Stimulated activated CD4-positive, alpha-beta T cell treated with anti-CD3 and anti-CD28 coated beads, Interleukin-15, amount 100 ng/mL, for 48 hours (primary cell): Measurements from ENCODE around the gene SLX4IP.

Source experiments
- DNase-seq, 2 donors: peaks; one replicate each; pipeline ENCODE4 v3.0.0-alpha.2; 2020; ENCODE audit warnings: low read depth in 2 of 2

SLX4IP gene

DNA sequence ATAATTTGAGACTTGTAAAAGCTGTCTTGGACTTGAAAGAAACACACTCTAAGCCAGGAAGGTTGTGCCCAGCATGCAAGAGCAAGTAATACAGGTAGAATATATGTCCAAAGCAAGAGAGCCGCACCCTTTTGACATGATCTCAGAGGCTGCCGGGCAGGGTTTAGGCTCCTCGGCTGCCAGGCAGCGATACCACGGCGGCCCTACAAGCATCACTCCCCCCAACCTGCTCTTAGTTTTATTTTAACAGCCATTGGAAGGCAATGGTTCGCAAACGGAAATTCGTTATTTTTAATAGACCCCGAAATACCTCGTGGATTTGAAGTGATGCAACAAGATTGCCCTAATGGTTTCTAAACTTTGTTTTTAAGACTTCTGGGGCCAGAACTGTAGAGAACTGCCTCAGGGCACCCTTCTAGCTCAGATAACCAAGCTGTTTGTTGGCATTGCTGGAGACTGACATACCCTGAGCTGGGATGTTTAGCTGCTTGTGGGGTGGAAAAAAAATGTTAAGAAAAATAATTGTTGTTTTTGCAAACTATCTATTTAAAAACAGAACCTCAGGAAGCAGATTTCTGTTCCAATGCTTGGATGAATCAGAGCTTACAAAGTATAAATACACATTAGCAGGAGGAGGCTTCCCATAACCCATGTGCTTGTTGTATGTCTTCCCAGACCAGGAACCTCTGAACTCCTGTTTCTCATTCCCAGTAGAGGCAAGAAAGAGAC, 199.7 kb downstream of the SLX4IP start:
- DNase-seq = no peak

DNA sequence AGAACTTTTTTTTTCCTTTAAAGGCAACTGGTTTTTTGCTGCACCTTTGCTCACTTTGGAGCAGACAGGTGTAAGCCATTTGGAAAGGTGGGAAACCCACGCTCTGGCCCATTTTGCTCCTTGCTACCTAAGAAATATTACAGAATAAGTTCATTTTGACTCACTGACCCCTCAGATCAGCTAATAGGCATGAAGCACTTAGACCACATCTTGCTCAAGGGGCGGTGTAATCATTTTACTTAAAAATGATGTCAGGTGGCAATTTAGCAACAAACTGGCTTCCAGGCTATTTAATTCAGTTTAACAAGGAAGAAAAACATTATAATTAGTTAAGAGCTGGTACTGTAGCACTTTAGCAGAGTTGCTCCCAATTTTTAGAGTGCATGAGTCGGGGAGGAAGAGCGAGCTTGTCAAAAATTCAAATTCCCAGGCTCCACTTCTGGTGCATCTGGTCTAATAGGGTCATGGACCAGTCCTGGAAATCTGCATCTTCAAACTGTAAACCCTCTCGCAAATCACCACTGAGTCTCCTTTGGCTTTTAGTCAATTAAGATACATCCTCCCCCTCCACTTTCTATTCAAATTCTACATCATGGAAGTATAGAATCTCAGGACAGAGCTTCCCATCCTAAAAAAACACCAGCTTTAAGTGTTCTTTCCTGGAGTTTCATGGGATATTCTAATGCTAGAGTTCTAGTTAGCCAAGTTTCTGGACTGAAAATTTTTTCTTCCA, 200.5 kb downstream of the SLX4IP start:
- DNase-seq = no peak

DNA sequence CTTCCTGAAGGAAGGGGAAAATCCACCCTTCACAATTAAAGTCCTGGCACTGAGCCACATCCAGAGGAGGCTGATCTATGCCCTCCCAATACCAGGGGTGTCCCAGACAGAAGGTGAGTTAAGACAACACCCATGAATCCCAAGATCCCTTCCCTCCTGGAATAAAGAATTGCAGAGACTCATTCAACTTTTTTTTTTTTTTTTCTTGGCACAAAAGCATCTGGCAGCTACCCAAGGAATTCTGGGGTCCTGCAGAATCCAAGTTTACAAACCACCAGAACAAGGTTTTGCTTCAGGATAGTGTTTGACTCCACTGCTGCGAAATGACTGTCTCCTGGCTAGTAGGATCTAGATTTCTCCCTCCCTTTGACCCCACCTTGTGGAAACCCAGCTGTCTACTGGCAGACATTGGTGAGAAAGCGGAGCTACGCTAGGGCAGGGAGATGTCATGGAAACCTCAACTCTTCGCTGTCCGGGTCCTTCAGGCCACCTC, 201.3 kb downstream of the SLX4IP start:
- no peak for DNase-seq

DNA sequence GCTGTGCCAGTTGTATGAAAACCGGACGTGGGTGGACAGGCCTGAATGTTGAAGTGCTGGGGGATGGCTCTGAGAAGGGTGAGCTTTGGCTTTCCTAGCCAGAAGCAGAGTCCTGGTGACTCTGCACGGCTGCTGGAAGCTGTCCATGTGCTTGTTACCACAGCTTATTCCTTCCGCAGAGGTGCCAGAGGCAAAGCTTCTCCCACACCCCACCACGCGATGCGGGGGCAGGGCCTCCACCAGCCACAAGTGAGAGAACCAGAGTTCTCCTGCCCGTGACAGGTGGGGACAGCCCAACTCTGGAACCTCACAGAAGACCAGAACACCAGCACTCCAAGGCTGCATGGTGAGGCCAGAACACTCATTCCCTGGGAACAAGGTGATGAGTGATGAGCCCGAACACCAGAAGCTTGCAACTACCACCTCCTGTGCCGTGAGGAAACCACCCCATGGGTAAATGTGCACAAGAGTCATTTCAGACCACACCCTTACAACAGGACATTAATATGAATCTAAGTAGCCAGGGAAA, 202.0 kb downstream of the SLX4IP start:
- no peak for DNase-seq

DNA sequence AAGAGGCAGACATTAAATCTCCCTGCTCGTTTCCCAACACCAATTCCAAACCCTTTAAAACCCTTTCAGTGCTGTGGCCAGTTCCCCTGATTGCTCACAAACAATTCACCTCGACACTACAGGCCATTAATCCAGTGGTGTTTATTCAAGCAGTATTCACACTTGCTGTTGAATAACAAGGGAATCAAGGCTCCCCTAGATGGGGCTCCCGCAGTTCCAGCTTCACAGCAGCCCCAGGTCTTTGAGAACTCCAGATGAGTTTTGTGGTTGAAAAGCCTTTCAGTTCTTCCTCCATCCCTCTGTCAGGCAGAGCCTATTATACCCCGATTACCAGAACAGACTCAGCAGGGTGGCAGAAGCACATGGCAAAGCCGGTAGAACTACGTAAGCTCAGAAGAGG, 202.5 kb downstream of the SLX4IP start:
- no peak for DNase-seq

DNA sequence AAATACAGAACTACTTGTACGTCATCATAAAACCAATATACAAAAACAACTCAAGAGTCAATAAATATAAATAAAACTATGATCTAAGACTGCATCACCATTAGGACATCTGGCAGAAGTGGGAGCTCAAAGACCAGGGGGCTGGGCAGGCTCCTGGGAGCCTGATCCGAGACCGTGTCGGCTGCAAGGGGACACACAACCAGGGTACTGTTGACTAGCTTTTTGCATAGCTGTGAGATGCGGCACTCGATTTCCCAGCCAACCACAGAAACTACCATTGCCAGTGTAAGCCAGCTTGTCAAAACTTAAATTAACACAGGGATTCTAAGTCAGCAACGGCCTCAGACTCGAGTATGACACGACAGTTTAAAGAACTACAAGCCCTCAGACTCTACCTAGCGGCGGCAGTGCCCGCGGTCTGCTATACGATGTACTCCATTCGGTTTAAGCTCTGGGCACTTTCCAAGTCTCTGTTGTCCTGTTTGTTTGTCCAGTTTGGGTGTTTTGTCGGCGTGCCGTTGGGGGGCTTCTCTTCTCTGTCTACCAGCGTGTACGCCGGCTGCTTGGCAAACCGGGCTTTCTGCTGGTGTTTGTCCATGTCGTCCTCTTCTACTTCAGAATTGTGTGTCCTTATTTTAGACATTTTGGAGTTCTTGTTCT, 204.1 kb downstream of the SLX4IP start:
- no peak for DNase-seq

DNA sequence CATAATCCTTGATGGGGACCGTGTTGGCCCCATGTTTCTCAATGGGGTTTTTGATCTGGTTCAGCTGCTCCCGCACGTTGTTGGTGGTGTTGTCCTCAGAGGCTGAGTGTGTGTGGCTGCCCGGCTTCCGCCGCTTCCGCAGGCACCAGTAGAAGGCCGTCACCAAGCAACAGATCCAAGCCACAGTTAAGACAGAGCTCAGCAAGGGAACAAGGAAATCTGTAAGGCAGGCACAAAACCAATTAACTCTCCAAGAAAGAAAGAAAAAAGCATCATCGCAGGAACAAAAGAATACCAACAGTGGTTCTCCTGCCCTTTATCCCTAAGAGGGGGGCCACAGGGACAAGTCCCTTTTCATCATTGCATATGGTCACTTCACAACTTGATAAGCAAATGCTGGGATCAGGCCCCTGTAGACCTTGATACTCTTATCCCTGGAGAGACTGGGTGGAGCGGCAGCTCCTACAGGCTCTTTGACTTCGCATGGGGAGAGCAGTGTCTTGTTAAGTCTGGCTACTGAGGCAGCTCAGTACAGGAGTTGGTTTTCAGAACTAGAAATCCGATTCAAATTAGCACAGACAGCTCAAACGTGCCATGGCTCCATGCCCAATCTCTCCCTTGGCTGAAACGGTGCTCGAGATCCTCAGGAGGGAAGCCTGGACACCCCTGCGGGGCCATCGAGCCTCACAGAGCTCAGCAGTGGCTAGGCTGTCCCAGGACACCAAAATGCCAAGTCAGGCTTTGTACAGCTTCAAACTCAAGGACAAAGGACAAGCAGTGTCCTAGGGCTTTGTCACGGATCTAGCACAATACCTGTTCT, 204.8 kb downstream of the SLX4IP start:
- no peak for DNase-seq

DNA sequence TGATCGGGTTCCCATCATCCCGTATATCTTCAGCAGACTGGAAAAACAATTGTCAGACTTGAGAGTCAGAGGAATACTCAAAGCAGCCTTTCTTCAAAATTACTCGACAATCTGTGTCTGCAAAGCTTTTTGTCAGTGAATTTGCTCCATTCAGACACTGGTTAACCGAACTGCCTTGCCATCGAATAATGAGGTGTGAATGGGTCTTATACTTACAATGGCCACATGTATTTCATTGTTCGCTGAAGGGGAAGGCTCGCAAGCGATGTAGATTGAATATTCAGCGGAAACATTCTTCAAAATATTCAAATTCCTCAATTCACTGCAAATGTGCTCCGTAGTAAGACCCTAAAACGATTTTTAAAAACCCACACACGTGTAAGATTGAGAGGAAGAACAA, 205.8 kb downstream of the SLX4IP start:
- DNase-seq = no peak

DNA sequence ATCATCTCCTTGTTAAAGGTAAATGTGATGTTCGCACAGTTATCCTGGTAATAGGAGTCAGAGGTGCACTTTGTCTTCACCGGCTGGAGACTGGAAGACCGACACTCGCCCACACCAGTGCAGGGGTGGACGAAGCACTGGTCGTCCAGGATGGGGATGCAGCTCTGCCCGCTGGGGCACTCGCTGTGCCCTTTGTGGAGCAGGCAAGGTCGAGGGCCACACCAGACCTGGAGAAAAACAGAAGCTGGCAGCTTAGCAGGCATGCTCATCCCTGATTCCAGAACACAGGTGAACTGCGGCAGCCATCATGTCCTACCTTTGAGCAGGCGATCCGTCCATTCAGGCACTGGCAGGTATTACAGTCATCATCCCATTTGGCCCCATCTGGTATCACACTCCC, 206.4 kb downstream of the SLX4IP start:
- DNase-seq = no peak

DNA sequence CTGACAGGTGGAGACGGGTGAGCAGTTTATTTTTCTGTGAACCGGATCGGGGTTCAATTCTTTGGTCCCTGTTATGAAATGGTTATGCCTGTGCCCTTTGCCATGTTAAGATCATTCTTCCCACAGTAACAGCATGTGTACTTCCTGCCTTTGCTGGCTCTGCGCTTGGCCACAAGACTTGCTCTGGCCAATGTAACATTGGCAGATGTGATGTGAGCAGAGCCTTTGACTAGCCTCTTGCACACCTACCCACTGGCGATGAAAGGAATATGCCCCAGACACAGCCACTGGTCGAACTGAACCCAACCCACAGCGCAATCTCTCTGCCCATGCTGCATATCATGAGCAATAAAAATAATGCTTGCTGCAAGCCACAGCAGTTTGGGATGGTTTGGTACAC, 206.8 kb downstream of the SLX4IP start:
- no peak for DNase-seq

DNA sequence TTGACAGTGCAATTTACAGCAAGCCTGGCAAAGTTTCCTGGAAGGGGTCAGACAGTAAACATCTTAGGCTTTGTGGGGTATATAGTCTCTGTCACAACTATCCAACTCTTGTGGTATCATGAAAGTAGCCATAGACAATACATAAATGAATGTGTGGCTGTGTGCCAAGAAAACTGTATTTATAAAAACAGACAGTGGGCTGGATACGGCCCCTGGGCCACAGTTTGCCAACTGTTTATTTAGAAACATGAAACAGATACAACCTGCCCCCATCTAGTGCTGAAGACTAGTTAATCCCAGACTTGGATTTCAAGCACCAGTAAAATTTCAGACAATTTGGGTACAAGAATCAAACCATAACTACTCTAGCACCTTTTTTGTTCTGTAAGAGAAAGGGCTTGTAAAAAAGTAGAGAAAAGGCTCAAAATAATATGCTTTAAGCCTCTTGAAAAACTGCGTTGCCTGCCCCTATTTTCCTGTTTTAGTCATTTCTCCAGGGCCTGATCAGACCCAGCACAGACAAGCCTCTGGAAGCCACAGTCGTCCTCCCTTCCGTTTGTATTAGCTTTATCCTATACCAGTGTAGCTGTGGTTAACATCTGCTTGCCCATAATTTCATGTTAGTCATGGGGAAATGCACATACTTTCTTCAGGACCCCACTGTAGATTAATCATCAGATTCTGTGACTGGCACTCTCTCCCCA, 207.9 kb downstream of the SLX4IP start:
- no peak for DNase-seq

DNA sequence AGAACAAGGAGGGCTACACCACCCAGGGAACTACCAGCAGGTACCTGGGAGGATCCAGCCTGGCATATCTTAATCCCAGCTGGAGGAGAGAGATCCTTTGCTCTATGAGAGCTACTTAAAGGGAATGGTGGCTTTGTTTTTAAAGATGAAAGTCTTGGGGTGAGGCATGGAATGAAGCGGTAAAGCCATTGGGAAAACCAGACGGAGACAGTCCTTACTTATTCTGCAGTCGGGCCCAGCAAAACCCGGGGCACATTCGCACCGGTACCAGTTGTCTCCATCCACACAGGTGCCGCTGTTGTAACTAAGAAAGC, 208.4 kb downstream of the SLX4IP start:
- no peak for DNase-seq

DNA sequence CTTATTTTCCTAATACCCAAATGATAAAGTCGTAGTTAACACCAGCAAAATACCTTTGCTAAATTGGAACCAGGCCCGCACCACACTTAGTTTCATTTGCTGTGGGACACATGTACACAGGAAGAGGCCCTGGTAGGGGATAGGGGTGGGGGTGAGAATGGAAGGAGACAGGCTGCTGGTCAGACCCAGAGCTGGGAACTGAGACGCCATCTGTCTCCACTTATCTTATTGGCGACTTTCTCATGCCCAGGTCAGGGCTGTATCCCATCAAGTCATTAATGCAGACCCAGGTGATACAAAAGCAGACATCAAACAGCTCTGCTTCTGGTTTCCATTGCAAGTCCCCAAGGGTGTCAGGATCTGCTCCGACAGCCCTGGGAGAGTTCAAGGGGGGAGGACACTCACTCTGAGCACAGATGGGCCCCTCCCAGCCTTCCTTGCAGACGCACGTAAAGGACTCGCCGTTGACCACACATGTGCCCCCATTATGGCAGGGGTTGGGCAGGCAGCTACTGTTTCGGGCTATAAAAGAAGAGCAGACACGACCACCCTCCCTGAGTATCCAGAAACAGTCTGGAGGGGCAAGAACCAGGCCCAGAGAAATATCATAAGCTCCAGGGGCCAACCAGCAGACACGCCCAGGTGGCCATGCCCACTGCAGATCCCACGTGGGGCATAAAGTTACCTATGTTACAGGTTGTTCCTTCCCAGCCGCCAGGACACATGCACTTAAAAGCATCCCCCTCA, 209.5 kb downstream of the SLX4IP start:
- no peak for DNase-seq

DNA sequence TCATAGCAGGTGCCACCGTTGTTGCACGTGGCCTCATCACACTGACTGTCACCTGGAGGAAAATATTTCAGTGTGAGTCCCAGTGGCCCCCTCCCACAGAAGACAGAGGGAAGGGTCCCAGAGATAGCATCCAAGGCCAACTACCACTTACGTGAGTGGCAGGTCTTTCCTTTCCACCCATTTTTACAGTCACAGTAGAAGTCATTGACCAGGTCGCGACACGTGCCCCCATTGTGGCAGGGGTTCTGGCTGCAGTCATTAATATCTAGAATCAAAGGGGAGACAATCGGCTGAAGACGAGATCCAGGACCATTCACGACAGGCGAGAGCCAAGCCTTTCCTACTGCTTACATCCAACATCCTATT, 210.1 kb downstream of the SLX4IP start:
- no peak for DNase-seq

DNA sequence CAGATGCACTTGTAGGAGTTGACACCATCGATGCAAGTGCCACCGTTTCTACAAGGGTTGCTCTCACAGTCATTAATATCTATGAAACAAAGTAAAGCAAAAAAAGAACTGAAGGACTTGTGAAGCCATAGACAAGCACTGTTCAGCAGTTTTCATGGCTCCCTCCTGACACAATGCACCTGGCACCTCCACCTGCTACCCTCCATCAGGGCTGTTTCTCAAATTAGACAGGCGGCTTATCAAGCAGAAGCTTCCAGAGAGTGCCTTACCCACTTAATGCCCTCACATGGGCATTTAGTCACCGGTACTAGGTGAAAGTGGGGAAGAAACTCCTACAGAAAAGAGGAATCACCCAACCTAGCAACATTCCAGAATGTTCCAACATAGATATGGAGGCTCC, 210.9 kb downstream of the SLX4IP start:
- DNase-seq = no peak

DNA sequence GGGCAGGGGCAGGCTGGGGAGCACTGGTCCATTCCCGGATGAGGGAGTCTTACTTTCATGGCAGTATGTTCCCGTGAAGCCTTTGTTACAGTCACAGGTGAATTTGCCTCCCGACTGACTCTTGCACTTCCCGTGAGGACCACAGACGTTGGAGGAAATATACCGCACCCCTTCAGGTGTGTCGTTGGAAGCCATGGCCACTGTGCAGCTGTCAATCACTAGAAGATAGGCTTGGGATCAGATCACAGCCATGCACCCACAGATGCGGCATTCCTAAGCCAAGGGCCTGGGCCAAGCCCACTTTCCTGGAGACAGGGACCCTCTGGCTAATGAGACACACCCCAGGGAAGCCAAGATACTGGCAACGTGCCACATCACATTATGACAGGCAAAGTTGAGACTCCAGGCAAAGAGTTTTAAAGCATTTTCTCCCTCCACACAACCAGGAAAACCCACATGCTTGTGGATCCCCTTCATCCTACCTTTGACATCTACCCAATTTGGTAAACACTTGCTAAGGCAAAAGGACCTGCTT, 211.8 kb downstream of the SLX4IP start:
- DNase-seq = no peak

DNA sequence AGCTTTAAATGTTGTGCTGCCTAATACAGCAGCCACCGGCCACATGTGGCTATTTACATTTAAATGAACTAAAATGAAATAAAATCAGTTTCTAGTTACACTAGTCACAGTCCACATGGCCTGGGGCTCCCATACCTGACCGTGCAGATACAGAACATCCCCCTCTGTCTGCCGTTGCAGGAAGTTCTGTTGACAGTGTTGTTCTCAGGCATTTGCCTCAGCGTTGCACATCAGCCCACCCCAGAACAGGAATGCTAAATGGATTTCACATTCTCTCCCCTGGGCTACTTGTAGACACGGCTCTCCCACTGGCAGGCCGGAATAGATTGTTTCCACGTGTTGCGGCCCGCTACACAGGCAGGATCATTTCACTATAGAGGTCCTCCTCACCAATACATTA, 212.4 kb downstream of the SLX4IP start:
- DNase-seq = no peak

DNA sequence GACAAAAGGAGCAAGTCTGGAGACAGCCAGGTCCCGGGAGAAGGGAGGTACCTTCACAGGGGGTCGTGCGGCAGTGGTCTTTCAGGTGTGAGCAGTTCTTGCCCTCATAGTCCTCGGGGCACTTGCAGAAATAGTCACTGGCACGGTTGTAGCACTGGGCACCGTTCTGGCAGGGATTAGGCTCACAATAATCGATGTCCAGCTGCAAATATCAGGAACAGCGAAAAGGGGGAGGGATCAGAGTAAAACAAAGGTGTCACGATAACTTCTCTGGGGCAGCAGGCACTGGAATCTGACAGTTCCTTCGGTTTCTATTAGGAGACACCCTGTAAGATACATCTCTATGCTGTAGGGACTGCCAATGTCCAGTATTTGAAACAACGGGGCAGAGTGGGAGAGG, 212.8 kb downstream of the SLX4IP start:
- DNase-seq = no peak

DNA sequence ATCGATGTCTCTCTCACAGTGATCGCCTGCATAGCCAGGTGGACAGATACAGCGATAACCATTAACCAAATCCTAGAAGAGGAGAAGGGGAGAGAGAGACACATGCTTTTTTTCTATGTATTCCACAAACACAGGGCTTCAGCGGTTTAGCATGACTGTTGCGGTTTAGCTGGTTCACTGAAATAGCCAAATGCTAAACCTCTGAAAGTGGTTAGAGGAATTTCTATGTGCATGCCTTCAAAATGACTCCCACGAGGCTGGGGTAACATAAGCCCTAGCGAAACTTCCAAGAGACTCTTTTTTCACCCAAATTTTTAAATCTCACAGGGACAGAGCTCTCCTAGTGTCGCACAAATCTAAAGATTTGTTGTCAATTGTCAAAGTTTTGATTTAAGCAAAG, 213.5 kb downstream of the SLX4IP start:
- no peak for DNase-seq

DNA sequence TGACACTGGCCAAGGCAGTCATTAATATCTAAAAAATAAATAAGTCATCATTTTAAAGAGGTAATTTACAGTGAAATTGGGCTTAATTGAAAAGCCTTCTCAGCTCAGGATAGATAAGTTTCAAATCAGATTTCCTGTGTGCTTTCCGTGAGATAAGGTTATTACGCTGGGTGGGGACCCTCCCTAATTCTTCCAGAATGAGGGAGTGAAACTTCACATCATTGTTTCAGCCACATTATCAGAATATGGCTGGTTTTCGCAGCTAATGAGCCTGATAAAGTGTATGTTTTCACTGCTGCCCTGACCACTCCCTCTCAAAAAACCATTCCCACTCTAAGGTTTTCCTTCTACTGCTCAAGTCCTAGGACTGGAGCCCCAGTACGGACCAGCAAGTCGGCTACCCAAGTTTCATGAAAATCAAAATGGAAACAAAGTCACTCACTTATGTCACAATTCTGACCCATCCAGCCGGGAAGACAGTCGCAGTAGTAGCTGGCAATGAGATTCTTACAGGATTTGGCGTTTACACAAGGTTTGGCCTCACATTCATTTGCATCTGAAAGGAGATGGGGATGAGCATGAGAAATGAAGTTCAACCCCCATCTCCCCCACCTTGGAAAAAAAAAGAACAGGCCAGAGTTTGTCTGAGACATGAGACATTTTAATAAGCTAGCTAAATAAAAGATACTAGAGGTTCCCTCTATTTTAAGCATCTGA, 214.1 kb downstream of the SLX4IP start:
- DNase-seq = no peak
